Measurements from ENCODE around the gene CRYZ.
A peak's percentile ranks its signal among the peaks of the same experiment; 100 is the strongest.
"Not testable (repeated sequence)": the region's sequence is repeated elsewhere in the genome, so short reads cannot be mapped to it uniquely, and the experiment has no call there.

The CRYZ gene, protein sequence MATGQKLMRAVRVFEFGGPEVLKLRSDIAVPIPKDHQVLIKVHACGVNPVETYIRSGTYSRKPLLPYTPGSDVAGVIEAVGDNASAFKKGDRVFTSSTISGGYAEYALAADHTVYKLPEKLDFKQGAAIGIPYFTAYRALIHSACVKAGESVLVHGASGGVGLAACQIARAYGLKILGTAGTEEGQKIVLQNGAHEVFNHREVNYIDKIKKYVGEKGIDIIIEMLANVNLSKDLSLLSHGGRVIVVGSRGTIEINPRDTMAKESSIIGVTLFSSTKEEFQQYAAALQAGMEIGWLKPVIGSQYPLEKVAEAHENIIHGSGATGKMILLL

DNA sequence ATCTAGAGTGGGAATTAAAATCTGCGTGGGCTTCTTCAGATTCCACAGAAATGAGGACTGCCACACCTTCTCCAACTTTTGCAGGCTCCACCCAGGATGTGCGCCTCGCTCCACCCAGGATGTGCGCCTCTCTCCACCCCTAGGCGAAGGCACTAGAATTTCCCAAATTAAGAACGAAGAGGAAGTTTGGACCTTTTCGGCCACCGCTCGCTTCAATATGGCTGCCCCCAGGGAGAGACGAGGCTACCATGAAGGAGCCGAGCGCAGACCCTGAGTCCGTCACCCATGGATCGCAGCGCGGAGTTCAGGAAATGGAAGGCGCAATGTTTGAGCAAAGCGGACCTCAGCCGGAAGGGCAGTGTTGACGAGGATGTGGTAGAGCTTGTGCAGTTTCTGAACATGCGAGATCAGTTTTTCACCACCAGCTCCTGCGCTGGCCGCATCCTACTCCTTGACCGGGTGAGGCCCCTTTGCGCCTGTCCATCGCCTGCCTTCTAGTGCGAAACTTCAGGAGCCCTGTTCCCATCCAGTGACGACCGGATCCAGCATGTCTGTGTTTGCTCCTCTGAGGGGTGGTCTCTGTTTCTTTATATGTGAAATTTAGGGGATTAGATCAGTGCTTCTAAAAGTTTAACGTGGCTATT lies at the start of gene CRYZ, which contains the start of gene TYW3:
CRYZ (minus strand) TSS at position 91 of the 644 bp plus-strand sequence. CDS start 8,229 bp downstream, outside the sequence.
TYW3 (plus strand) TSS at position 193 of the 644 bp plus-strand sequence; CDS start at position 286, 93 bp downstream.
- peak; percentile 94 for DNase-seq
- in situ Hi-C loops (cut with MboI; ENCODE audit: low pct_unique_long_range_greater_than_20kb, low sequenced_read_pairs): no loop called here

DNA sequence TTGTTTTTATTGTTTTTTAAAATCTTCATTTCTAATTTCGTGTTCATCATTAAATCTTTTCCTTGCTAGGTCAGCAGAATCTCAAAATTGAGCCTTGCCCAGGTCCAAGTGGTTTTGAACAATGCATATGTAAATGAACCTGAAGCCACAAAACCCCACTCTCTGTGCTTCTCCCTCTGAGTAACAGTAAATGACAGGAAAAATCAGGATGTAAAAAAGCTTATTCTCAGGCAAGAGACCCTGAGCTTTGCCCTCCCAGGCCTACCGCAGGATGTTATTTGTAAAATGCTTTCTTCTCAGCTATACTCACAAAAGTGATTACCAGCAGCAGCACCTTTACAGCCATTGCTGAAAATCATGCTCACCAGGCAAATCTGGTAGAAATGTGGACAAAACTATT lies 47.7 kb upstream of the CRYZ start:
- in situ Hi-C loops (cut with MboI; ENCODE audit: low pct_unique_long_range_greater_than_20kb, low sequenced_read_pairs): loop anchor here (25.0 kb wide), 1 partner anchor 407 kb away; no protein-coding TSS in a partner anchor
- DNase-seq: no peak

DNA sequence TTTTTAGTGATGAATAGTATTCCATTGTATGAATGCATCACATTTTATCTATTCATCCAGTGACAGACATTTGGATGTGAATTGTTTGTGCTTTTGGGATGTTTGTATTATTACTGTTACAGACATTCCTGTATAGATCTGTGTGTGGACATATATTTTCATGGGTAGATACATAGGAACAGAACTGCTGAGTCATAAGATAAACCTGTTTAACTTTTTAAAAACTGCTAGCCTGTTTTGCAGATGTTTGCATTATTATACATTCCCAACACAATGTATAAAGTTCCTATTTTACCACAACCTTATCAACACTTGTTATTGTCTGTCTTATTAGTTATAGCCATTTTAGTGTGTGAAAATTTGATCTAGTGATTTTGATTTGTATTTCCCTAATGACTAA lies 46.9 kb upstream of the CRYZ start:
- DNase-seq: no peak
- in situ Hi-C loops (cut with MboI; ENCODE audit: low pct_unique_long_range_greater_than_20kb, low sequenced_read_pairs): loop anchor here (25.0 kb wide), 1 partner anchor 408 kb away; no protein-coding TSS in a partner anchor

DNA sequence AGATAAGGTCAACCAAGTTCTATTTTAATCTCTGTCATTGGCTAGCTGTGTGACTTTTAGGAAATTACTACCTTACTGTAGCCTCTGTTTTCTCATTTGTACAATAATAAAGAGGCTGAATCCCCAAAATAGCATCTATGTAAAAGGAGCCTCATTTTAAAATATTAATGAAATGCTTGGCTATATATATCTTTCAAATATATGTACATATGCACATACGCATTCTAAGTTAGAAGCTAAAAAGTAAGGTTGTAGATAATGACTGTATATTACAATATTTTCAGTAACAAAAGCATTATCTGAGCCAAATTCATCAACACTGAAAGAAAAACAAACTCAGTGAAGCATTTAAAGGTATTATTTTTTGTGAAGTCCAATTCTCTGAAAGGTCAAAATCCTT lies 44.7 kb upstream of the CRYZ start:
- in situ Hi-C loops (cut with MboI; ENCODE audit: low pct_unique_long_range_greater_than_20kb, low sequenced_read_pairs): loop anchor here (25.0 kb wide), 1 partner anchor 410 kb away; no protein-coding TSS in a partner anchor
- DNase-seq: no peak

DNA sequence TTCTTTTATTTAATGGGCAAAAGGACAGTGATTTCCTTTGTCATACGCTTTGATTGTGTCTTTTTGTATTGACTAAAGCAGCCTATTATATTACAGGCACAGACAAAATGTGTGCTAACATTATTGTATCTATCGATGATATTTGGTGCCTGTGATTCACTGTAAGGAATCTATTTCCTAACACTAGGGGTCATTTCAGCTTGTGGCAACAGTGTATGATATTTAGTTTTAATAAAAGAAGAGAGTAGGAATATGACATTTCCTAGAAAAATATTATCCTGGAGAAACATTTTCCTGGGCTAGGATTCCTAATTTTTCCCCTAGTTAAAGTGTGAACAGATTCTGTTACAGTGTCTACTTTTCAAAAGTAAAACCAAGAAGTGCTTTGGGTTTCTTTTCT lies 42.9 kb upstream of the CRYZ start:
- in situ Hi-C loops (cut with MboI; ENCODE audit: low pct_unique_long_range_greater_than_20kb, low sequenced_read_pairs): loop anchor here (25.0 kb wide), 1 partner anchor 412 kb away; no protein-coding TSS in a partner anchor
- no peak for DNase-seq

DNA sequence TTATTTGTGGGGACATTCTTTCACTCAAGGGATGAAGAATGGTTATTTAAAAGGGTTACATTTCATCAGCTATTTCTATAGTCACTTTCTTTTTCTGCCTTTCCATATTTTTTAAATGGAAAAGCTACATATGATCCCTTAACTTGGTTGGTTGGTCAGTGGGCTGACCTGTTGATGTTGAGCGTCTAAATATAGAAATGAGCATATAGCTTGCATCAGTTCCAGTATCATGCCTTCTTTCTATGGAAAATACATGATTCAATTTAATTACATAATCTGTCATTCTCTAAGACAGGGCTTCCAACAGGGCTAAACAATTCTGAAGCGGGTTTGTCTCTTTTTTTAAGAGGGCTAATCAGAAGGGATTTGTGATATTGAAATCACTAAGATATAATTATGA lies 40.7 kb upstream of the CRYZ start:
- DNase-seq: no peak

DNA sequence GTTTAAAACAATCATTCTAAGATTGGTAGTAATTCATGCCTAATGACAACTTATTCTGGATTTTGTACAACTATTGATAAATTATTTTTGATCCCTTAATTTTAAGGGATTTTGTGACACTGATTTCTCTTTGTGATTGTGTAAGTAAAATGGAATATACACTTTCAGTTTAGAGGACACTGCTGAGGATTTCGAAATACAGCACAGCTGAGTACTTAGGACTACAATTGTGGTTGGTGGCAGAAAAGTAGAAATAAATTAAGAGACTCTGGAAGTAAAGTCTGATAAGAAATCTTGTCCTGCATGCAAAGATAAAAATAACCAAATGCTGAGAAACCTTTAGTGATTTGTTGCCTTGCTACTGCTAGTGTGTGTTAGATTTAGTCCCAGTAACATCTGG lies 40.1 kb upstream of the CRYZ start:
- in situ Hi-C loops (cut with MboI; ENCODE audit: low pct_unique_long_range_greater_than_20kb, low sequenced_read_pairs): no loop called here

More for the DNA sequence above, 40.7 kb upstream of the CRYZ start:
- in situ Hi-C loops (cut with MboI; ENCODE audit: low pct_unique_long_range_greater_than_20kb, low sequenced_read_pairs): no loop called here

DNA sequence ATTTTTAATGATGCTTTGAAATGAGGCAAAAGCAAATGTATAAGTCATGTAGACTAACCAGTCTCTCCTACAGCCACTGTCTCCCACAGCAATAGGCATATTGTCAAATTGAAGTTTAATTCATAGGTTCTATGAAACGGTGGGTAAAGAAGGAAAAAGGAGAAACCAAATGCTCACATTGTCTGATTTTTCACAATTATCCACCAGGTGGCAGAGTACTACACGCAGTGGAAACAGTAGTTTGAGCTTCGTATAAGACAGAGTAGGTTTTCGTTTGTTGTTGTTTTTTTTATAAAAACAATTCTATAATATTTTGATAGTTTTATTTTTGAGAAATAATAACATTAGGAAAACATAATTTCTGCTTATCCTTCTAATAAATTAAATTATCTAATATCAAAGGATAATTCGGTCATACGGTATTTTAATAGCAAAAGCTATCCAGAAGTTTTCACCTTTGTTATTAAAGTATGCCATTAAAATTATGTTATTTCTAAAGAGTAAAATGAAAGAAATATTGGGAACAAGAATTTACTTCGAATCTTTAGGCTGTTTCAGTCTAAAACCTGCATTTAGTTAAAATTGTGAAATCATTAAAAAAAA lies 39.2 kb upstream of the CRYZ start:
- peak; percentile 61 for DNase-seq

More for the DNA sequence above, 40.1 kb upstream of the CRYZ start:
- no peak for DNase-seq

DNA sequence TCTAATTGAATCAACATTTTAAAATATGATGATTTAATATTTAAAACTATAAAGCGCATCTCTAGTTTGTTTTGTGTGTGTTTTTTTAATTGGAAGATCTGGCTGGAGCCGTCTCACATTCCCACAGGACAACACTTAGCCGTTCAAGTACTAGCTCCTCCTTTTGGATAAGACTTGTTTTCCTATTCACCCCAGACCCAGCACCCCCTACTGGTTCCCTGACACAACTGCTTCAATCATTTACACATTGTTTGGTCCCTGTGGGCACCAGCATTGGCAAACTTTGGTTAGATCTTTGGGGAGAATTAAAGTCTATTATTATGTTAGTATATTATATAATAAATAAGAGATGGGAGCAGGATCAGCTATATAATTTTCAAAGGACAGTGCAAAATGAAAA lies 34.6 kb upstream of the CRYZ start:
- in situ Hi-C loops (cut with MboI; ENCODE audit: low pct_unique_long_range_greater_than_20kb, low sequenced_read_pairs): no loop called here
- peak; percentile 26 for DNase-seq

More for the DNA sequence above, 39.2 kb upstream of the CRYZ start:
- in situ Hi-C loops (cut with MboI; ENCODE audit: low pct_unique_long_range_greater_than_20kb, low sequenced_read_pairs): no loop called here

DNA sequence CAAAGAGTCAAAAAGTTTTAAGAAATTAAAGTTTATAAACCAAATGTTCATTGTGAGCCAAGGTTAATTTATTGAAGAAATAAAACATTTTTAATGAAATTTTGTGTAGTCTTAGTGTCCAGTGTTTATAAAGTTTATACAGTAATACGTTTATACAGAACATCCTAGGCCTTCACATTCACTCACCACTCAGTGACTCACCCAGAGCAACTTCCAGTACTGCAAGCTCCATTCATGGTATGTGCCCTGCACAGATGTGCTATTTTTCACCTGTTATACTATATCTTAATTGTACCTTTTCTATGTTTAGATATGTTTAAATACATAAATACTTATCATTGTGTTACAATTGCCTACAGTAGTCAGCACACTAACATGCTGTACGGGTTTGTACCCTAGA lies 33.7 kb upstream of the CRYZ start:
- no peak for DNase-seq
- in situ Hi-C loops (cut with MboI; ENCODE audit: low pct_unique_long_range_greater_than_20kb, low sequenced_read_pairs): no loop called here

DNA sequence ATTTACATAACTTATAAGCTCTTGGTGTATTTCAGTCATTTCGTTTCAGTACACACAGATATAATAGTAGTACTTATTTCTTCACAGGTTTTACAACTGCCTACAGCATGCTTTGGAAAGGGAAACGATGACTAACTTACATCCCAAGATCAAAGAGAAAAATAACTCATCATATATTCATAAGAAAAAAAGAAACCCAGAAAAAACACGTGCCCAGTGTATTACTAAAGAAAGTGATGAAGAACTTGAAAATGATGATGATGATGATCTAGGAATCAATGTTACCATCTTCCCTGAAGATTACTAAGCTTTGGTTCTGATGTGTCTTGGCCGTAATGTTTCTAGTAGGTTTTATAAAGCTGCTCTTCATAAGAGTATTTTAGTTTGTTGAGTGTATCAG lies 31.0 kb upstream of the CRYZ start:
- no peak for DNase-seq
- in situ Hi-C loops (cut with MboI; ENCODE audit: low pct_unique_long_range_greater_than_20kb, low sequenced_read_pairs): no loop called here

DNA sequence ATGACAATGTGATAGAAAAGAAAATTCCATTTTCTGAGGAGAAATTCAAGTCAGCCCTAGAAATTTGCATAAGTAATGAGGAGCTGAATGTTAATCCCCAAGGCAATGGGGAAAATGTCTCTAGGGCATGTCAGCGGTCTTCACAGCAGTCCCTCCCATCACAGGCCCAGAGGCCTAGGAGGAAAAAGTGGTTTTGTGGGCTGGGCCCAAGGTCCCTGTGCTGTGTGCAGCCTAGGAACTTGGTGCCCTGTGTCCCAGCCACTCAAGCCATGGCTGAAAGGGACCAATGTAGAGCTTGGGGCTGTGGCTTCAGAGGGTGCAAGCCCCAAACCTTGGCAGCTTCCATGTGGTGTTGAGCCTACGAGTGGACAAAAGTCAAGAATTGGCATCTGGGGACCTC lies 23.8 kb upstream of the CRYZ start:
- in situ Hi-C loops (cut with MboI; ENCODE audit: low pct_unique_long_range_greater_than_20kb, low sequenced_read_pairs); DNase-seq: not testable (repeated sequence)

DNA sequence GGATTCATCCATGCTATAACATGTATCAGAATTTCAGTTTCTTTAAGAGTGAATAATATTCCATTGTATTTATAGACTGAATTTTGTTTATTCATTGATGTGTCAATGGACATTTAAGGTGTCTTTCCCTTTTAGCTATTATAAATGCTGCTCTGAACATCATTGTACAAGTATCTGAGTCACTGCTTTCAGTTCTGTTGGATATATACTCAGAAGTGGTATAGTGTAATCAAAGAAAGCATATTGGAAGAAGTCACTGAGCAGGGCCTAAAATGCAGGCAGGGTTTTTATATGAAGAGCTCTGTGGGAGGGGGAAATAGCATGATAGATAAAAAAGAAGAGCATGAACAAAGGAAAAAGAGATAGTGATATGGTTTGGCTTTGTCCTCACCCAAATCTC lies 22.6 kb upstream of the CRYZ start:
- in situ Hi-C loops (cut with MboI; ENCODE audit: low pct_unique_long_range_greater_than_20kb, low sequenced_read_pairs): no loop called here
- no peak for DNase-seq

DNA sequence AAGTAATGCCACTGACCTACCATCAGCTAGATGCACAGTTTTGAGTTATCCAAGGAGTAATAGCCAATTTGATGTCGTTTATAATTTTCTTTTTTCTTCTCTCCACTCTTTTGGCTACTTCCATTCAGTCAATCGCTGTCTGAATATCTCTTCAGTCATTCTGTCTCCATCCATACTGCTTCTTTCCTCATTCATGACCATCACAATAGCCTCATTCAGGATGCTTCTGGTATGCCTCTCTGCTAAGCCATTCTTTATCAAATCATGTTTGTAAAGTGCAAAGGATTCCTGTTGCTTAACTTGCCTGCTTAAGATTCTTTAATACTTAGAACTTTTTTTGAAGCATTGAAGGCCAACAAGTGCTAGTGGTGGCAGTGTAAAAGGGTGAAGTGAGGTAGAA lies 20.3 kb upstream of the CRYZ start:
- in situ Hi-C loops (cut with MboI; ENCODE audit: low pct_unique_long_range_greater_than_20kb, low sequenced_read_pairs): no loop called here
- no peak for DNase-seq

DNA sequence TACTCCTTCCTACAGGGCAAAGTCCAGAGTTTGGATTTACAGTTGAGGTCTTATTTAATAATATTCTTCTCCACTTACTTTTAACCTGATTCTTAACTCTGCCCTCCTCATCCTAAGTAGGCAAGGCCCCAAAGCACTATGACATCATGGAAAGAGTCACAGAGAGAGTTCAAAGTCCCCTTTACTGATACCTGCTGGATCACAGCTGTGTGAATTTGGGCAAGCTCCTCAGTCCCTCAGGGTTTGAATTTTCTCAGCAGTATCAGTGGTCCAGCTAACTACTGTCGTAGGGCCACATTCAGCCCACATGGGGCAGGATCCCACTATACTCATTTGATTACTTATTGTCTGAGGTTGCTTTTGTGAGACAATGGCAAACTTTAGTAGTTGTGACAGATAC lies 16.1 kb upstream of the CRYZ start:
- in situ Hi-C loops (cut with MboI; ENCODE audit: low pct_unique_long_range_greater_than_20kb, low sequenced_read_pairs): no loop called here
- no peak for DNase-seq

DNA sequence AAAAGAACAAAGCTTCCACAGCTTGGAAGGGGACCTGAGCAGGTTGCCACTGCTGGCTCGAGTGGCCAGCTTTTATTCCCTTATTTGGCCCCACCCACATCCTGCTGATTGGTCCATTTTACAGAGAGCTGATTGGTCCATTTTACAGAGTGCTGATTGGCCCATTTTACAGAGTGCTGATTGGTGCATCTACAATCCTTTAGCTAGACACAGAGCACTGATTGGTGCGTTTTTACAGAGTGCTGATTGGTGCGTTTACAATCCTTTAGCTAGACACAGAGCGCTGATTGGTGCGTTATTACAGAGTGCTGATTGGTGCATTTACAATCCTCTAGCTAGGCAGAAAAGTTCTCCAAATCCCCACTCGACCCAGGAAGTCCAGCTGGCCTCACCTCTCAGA lies 12.4 kb upstream of the CRYZ start:
- in situ Hi-C loops (cut with MboI; ENCODE audit: low pct_unique_long_range_greater_than_20kb, low sequenced_read_pairs): not testable (repeated sequence)

DNA sequence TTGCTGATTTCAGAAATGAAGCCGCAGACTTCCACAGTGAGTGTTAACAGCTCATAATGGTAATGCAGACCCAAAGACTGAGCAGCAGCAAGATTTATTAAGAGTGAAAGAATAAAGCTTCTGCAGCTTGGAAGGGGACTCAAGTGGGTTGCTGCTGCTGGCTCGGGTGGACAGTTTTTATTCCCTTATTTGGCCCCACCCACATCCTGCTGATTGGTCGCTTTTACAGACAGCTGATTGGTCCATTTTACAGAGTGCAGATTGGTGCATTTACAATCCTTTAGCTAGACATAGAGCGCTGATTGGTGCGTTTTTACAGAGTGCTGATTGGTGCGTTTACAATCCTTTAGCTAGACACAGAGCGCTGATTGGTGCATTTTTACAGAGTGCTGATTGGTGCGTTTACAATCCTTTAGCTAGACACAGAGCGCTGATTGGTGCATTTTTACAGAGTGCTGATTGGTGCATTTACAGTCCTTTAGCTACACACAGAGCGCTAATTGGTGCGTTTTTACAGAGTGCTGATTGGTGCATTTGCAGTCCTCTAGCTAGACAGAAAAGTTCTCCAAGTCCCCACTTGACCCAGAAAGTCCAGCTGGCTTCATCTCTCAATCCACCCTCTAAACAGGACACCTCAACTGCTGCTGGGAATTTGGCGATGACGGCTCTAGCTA lies 7.6 kb upstream of the CRYZ start:
- DNase-seq; in situ Hi-C loops (cut with MboI; ENCODE audit: low pct_unique_long_range_greater_than_20kb, low sequenced_read_pairs): not testable (repeated sequence)

More for the DNA sequence above, 12.4 kb upstream of the CRYZ start:
- DNase-seq: not testable (repeated sequence)

DNA sequence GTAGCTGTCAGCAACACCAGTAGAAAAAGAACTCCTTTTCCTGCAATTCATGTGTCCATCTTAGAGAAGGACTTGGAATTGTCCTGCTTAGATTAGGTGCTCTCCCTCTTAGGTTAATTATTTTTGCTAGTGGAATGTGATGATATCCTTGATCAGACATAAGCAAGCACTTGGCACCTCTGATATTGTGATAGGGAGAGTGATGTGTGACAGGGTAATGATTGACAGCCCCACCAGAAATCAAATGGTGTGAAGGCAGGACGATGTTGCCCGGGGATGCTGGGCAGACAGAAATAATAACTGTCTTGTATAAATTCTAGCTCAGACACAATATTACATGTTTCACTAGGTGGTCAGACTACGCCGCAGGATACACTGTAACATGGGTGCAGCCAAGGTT lies 4.5 kb upstream of the CRYZ start:
- in situ Hi-C loops (cut with MboI; ENCODE audit: low pct_unique_long_range_greater_than_20kb, low sequenced_read_pairs): no loop called here
- DNase-seq: no peak

All from KBM-7 (cell line).